Stimulated activated memory B cell treated with anti-CD40 and anti-IgM and Interleukin-4, amounts not matched to agents 10 μg/mL and 1 μg/mL and 100 μg/mL, for 72 hours (primary cell): Measurements from ENCODE around the gene CBARP.
A peak's percentile ranks its signal among the peaks of the same experiment; 100 is the strongest.

Source experiments
- ATAC-seq: fragments of 150-1000 bp; cut with Tn5 transposase; 2 replicates; pipeline ENCODE4 v1.10.0; 2021
- H3K27ac Mint-ChIP-seq: one replicate; pipeline ENCODE4 v1.8.0; 2022; ENCODE audit warnings: mild to moderate bottlenecking, mixed read lengths
- H3K27me3 Mint-ChIP-seq: one replicate; pipeline ENCODE4 v1.8.0; 2022; ENCODE audit warnings: mixed read lengths
- H3K36me3 Mint-ChIP-seq: one replicate; pipeline ENCODE4 v1.8.0; 2022; ENCODE audit warnings: mixed read lengths
- H3K4me1 Mint-ChIP-seq: one replicate; pipeline ENCODE4 v1.8.0; 2022; ENCODE audit warnings: mixed read lengths
- H3K4me3 Mint-ChIP-seq: one replicate; pipeline ENCODE4 v1.8.0; 2022; ENCODE audit warnings: mild to moderate bottlenecking, moderate library complexity, mixed read lengths
- H3K9me3 Mint-ChIP-seq: one replicate; pipeline ENCODE4 v1.8.0; 2022; ENCODE audit warnings: mixed read lengths

CBARP gene, protein sequence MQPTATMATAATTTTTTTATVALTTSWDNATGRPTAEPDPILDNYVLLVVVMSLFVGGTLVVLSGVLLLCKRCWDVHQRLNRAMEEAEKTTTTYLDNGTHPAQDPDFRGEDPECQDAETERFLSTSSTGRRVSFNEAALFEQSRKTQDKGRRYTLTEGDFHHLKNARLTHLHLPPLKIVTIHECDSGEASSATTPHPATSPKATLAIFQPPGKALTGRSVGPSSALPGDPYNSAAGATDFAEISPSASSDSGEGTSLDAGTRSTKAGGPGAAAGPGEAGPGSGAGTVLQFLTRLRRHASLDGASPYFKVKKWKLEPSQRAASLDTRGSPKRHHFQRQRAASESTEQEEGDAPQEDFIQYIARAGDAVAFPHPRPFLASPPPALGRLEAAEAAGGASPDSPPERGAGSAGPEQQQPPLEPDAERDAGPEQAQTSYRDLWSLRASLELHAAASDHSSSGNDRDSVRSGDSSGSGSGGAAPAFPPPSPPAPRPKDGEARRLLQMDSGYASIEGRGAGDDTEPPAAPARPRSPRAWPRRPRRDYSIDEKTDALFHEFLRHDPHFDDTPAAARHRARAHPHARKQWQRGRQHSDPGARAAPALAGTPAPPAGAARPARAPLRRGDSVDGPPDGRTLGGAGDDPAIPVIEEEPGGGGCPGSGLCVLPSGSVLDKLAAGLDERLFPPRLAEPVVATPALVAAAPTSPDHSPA

DNA sequence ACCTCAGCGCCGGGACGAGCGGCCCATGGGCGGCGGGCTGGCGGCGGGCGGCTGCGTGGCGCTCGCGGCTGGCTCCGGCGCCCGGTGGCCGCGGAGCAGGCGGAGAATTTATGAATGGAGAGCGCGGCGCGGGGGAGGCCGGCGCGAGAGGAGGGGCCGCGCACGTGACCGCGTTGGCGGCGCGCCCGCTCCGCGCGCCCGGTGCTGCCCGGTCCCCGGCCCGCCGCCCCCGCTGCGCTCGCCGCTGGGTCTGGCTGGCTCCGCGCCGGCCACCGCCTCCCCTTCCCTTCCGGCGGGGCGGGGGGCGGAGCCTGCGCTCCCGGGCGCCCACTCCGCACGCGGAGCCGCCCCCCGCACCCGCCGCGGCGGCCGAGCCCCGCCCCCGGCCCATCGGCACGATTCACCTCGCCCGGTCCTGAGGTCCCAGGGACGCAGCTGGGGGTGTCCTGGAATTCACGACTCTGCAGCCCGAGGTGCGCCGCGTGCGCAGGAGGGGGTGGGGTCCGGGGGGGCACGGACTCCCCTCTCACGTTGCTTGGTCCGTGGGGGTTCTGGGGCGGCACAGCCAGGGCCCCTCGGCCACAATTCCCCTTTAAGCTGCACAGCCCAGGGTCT lies at the start of gene CBARP:
TSS of gene CBARP (minus strand) at position 252 of the 615 bp plus-strand sequence. CDS start 1,905 bp downstream, outside the sequence.
- peak within 1 kb of the TSS; percentile 52 for H3K27ac Mint-ChIP-seq
- H3K36me3 Mint-ChIP-seq = no peaks in the 10 kb centered on the region
- H3K4me1 Mint-ChIP-seq = peaks cover 32% of the 10 kb centered on the region

DNA sequence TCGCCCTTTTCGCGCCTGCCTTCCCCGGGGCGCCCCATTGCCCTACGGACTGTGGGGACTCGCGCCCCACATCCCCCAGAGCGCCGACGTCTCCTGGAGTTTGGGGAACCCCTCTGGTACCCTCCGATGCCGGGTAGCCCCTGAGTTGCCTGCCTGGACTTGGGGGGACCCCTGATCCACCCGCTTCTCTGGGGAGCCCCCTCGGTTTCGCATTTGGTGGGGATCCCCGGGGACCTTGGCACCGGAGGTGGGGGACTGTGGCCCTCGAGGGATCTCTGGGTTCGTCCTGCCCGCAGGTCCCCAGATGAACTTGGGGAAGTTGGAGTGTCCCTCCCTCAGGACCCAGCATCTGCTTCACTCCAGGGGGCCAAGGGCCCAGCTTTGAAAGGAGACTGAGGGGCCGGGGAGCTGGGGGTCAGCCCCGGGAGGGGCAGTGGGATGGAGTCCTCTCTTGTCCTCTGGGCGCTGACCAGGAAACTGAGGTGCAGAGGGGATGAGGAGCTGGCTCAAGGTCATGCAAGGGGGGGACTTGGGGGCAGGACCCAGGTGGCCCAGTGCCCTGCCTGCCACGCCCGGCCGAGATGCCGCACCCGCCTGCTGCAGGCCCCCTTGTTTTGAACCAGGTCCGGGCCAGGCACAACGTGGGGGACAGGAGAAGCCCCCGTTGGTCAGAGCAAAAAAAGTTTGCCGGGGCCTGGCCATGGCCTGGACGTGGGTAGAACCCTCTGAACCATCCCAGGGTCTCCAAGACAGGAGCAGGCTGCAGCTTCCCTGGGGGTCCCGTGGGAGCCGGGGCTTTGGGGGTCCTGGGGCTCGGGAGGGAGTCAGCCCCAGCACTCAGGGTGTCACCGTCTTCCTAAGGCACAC lies 48.9 kb upstream of the CBARP start:
- no peaks in the 10 kb centered on the region for H3K36me3 Mint-ChIP-seq
- no peaks in the 10 kb centered on the region for H3K9me3 Mint-ChIP-seq
- no peak for ATAC-seq
- peaks cover 28% of the 10 kb centered on the region for H3K4me1 Mint-ChIP-seq
- H3K27ac Mint-ChIP-seq = no peak overlapping the region
- H3K27me3 Mint-ChIP-seq = peaks cover 83% of the 10 kb centered on the region
- peak overlapping the region; percentile 76 for H3K4me3 Mint-ChIP-seq

More for the DNA sequence above, at the start of gene CBARP:
- no peak for ATAC-seq
- Mint-ChIP-seq H3K27me3 (peaks cover 22% of the 10 kb centered on the region), H3K9me3 (no peaks in the 10 kb centered on the region), H3K4me3 (peak within 1 kb of the TSS; percentile 77)

DNA sequence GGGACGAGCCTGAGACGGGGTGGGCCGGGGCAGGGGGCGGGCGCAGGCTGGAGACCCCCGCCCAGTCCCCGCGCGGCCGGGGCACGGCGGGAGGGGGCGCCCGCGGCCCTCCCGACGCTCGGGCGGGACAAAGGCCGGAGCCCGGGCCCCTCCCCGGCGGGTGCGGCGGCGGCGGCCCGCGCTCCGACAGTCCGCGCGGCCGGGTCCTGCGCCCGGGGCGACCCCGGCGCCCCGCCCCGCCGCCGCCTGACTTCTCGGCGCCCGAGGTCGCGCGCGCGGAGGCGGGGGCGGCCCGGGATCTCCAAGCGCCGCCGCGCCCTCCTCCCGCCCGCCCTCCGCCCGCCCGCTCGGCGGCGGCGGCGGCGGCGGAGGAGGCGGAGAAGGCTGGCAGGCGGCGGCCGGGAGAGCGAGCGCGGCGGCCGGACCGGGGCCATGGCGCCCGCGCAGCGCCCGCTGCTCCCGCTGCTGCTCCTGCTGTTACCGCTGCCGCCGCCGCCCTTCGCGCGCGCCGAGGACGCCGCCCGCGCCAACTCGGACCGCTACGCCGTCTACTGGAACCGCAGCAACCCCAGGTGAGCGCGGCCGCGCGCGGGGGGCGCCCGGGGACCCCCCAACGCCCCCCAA lies 48.0 kb upstream of the CBARP start, which contains the start of gene EFNA2:
TSS of gene EFNA2 (plus strand) at position 137 of the 624 bp plus-strand sequence. CDS start at position 433, 296 bp downstream.
- peaks cover 21% of the 10 kb centered on the region for H3K4me1 Mint-ChIP-seq
- H3K9me3 Mint-ChIP-seq = no peaks in the 10 kb centered on the region
- H3K4me3 Mint-ChIP-seq = peak within 1 kb of the TSS; percentile 76
- H3K27me3 Mint-ChIP-seq = peaks cover 79% of the 10 kb centered on the region
- no peaks in the 10 kb centered on the region for H3K36me3 Mint-ChIP-seq
- ATAC-seq = no peak
- no peak within 1 kb of the TSS for H3K27ac Mint-ChIP-seq

DNA sequence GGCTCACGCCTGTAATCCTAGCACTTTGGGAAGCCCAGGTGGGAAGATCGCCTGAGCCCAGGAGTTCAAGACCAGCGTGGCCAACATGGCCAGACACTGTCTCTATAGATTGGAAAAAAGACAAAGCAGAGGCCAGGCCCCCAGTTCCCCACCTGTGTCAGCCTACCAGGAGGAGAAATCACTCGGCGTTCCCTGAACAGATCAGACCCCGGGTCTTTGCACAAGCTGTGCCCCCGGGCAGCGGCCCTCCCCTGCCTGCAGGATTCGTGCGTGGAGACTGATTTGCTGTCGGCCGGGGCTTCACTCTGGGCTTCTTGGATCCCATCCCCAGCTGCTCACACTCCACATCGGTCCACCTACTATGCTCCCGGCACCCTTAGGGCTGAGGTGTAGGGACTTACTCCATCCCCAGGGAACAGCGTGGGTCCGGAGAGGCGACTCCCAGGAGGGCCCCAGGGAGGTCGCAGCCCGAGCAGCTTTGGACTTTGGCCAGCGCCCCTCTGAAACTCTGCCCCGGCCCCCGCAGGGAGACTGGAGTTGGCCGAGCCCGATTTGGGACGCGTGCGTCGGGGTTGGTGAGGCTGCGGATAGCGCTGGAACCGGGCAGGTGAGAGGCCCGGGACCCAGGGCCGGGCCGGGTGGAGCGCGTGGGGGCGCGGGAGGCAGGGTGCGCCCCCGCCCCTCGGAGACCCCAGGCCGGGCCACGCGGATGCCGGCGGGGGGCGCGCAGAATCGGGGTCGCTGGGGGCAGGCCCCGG lies 47.4 kb upstream of the CBARP start:
- Mint-ChIP-seq H3K4me3 (peak overlapping the region; percentile 58), H3K36me3 (peaks cover 5% of the 10 kb centered on the region), H3K4me1 (peaks cover 24% of the 10 kb centered on the region), H3K27ac (no peak overlapping the region), H3K27me3 (peaks cover 72% of the 10 kb centered on the region), H3K9me3 (no peaks in the 10 kb centered on the region)
- no peak for ATAC-seq

DNA sequence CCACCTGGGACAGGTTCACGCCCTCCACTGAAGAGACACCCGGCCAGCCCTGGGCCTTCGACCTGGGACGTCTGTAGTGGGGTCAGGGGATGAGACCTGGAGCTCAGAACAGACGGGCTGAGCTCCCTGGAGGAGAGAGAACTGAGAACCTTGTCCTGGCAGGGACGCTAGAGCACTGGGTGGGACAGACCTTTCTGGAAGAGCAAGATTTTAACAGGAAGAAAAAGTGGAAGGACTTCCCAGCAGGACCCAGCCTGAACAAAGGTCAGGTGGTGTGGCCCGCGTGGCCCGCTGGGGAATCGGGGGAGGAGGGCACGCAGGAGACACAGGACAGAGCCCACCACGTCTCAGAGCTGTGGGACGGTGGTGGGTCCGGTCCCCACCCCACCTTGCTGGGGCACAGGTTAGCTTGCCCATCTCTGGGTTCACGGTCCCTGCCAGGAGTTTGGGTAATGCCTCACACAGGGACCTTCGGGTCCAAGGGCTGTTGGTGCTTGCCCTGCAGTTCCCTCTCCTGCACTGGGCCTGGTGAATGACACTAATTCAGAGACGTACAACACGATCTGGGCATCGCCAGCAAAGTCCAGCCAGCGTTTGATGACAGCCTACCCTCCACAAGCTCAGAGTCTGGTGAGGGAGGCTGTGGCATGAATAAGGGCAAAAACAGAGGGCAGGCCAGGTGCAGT lies 46.6 kb upstream of the CBARP start:
- Mint-ChIP-seq H3K4me3 (peak overlapping the region; percentile 58), H3K4me1 (peaks cover 32% of the 10 kb centered on the region), H3K27ac (no peak overlapping the region), H3K9me3 (no peaks in the 10 kb centered on the region), H3K36me3 (peaks cover 13% of the 10 kb centered on the region), H3K27me3 (peaks cover 65% of the 10 kb centered on the region)
- no peak for ATAC-seq

DNA sequence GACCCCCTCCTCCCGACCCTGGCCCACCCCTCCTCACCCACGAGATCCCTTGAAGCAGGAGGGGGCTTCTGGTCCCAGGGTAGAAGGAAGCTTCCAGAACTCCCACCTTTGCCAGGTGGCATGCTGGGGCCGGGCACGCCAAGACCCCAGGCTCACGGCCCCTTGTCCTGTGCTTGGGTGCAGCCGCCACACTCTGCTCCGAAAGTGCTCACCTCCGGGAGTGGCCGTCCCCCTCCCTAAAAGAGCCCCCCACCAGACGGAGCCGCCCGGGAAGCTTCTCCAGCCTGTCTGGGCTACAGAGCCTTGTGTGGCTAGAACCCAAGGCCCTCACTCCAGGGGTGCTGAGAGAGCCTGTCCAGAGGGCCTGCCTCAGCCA lies 46.1 kb upstream of the CBARP start:
- Mint-ChIP-seq H3K27ac (no peak overlapping the region), H3K36me3 (peaks cover 18% of the 10 kb centered on the region), H3K27me3 (peaks cover 60% of the 10 kb centered on the region), H3K4me1 (peaks cover 33% of the 10 kb centered on the region), H3K4me3 (no peak overlapping the region), H3K9me3 (no peaks in the 10 kb centered on the region)
- no peak for ATAC-seq

DNA sequence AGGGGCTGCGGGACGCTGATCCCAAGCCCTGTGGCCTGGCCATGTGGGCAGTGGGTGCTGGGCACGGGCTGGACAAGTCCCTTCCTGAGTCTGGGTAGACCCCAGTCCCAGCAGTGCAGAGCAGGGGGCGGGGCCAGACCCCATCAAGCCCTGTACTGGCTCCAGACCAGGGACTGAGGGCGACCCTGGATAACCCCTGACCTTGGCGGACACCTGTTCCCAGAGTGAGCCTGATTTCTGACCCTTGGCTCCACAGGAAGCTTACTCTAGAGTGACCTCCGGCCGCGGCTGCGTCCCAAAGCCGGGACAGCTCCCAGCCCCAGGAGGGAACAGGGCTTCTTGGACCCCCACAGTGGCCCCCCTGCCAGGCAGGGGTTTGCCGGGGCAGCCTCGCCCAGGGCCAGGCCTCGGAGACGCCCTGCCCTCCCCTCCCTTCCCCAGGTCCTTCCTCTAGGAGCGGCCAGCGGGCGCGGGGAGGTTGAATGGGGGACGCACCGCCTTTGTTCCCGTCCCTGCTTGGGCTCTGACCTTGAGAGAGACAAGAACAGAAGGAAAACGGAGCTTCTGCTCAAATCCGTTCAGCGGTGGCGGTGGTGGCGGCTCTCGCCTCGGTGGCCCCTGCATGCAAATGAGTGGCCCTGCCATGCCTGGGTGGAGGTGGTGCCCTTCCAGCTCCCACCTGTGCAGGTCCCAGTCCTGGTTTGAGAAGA lies 45.6 kb upstream of the CBARP start:
- Mint-ChIP-seq H3K9me3 (no peaks in the 10 kb centered on the region), H3K4me3 (no peak overlapping the region), H3K4me1 (peaks cover 33% of the 10 kb centered on the region), H3K27me3 (peaks cover 59% of the 10 kb centered on the region), H3K36me3 (peaks cover 20% of the 10 kb centered on the region), H3K27ac (no peak overlapping the region)
- no peak for ATAC-seq

DNA sequence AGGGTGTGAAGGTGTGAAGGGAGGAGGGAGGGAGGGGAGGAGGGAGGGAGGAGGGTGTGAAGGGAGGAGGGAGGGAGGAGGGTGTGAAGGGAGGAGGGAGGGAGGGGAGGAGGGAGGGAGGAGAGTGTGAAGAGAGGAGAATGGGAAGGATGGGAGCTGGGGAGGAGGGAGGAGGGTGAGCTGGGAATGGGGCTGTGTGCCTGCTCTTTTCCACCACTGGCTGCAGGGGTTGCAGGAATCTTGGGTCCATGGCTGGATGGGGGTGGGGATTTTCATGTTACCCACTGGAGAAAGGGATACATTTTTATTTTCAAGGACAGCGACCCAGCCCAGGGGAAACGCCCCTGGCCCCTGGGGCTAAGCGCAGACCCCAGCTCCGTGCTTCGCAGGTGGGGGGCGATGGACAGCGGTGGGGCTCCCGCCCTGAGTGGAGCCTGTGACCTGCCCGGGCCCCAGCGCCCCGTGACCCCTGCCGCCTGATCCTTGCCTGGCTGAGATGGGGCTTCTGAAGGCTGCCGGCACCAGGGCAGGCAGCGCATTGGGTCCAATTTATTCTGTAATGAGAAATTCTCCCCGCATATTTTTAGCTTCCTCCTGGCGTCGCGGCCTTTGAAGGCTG lies 44.9 kb upstream of the CBARP start:
- ATAC-seq = no peak
- H3K4me1 Mint-ChIP-seq = peaks cover 39% of the 10 kb centered on the region
- H3K4me3 Mint-ChIP-seq = no peak overlapping the region
- H3K36me3 Mint-ChIP-seq = peaks cover 26% of the 10 kb centered on the region
- no peaks in the 10 kb centered on the region for H3K9me3 Mint-ChIP-seq
- peaks cover 52% of the 10 kb centered on the region for H3K27me3 Mint-ChIP-seq
- no peak overlapping the region for H3K27ac Mint-ChIP-seq

DNA sequence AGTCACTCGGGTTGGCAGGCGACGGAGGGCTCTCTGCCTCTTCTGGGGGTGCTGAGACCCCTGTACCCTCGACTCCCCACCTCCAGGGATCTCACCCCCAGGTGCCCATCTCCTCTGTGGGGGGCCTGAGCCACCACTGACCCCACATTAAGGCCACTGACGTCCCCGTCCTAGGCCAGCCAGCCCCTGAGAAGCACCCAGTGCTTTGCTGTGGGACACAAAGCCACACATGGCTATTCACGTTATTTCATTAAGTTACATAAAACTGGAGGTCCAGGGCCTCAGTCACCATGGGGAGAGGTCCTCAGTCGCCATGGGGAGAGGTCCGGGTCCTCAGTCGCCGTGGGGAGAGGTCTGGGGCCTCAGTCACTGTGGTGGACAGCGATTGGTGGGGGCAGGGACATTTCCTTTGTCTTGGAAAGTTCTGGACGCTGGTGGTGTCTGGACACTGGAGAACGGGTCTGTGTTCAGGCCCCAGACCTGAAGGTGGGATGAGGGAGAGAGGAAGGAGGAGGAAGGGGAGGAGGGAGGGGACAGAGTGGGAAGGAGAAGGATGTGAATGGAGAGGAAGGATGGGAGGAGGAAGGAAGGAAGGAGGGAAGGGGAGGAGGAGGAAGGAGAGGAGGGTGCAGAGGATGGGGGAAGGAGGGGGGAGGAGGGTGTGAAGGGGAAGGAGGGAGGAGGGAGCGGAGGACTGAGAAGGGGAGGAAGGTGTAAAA lies 43.9 kb upstream of the CBARP start:
- ATAC-seq = no peak
- no peak overlapping the region for H3K27ac Mint-ChIP-seq
- no peaks in the 10 kb centered on the region for H3K9me3 Mint-ChIP-seq
- H3K27me3 Mint-ChIP-seq = peaks cover 45% of the 10 kb centered on the region
- peaks cover 43% of the 10 kb centered on the region for H3K4me1 Mint-ChIP-seq
- peaks cover 30% of the 10 kb centered on the region for H3K36me3 Mint-ChIP-seq
- no peak overlapping the region for H3K4me3 Mint-ChIP-seq

DNA sequence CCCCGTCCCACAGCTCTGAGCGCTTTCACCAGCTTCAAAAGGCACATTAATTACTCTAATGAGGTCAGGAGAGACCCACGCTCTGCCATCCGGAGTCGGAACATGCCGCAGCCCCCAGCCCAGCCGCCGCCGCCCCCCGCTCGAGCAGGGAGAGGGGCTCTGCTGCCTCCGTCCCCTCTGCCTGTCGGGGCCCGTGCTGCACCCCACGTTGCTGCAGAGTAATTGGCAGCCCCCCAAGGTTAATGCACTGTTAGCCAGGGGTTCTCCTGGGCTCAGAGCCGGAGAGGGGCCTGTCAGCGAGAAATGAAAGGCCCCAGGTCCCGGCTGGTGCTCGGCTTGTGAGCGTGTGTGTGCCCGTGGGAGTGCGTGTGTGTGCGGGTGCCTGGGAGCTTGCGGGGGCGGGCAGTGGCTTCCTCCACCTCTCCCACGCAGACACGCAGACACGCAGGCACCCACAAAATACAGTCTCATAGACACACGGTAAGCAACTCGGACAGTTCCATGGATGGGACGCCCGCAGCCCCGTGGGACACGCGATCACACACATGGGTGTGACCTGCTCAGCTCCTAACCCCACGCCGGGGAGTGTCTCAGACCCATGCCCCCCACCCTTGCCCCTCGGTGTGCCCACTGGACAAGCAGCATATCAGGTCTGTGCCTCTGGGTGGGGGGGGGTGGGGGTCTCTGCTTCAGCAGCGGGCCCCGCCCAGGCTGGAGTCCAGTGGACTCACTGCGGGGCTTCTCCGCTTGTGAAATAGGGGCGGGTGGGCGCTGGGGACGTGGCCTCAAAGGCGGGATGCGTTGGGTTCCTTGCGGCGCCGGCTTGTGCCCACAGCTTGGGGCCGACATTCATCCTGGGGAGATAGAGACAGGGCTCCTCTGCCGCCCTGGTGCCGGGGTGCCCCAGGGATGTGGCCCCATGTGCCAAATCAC lies 43.1 kb upstream of the CBARP start:
- Mint-ChIP-seq H3K27ac (no peak overlapping the region), H3K9me3 (no peaks in the 10 kb centered on the region), H3K4me3 (no peak overlapping the region), H3K36me3 (peaks cover 34% of the 10 kb centered on the region), H3K27me3 (peaks cover 38% of the 10 kb centered on the region), H3K4me1 (peaks cover 43% of the 10 kb centered on the region)
- no peak for ATAC-seq

DNA sequence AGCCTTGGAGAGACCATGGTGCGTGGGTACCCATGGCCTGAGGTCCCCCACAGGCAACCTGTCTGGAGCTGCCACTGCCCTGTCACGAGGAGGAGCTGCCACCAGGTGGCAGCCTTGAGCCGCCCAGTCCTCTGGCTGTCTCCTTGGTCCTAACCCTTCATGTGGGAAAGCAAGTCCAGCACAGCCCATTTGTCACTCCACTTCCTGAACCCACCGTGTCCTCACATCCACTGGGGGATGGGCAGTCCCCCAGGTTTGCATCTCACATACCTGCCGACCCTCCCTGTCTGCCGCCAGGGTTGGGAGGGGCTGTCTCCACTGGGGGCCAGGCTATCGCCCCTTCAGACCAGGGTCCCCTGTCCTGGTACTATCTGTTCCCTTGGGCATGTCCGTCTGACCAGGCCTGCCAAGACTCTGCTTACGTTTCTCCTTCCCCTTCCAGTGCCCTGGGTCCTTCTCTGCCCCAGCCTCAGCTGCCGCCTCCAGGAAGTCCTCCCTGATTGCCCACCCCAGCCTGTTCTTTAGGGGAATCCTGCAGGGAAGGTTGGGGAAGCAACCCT lies 42.1 kb upstream of the CBARP start:
- H3K4me3 Mint-ChIP-seq = no peak overlapping the region
- H3K36me3 Mint-ChIP-seq = peaks cover 40% of the 10 kb centered on the region
- no peak overlapping the region for H3K27ac Mint-ChIP-seq
- ATAC-seq = no peak
- peaks cover 32% of the 10 kb centered on the region for H3K27me3 Mint-ChIP-seq
- no peaks in the 10 kb centered on the region for H3K9me3 Mint-ChIP-seq
- peaks cover 38% of the 10 kb centered on the region for H3K4me1 Mint-ChIP-seq
